Measurements from ENCODE around the gene ARIH2. TPM values are rescaled to one million over a fixed set of nuclear protein-coding genes. Genes with fewer than 3 reads are reported as not detected.

The ARIH2 gene
- total RNA-seq, 4 donors from 2014 or later: 92.2 to 143 (median 123) TPM

DNA sequence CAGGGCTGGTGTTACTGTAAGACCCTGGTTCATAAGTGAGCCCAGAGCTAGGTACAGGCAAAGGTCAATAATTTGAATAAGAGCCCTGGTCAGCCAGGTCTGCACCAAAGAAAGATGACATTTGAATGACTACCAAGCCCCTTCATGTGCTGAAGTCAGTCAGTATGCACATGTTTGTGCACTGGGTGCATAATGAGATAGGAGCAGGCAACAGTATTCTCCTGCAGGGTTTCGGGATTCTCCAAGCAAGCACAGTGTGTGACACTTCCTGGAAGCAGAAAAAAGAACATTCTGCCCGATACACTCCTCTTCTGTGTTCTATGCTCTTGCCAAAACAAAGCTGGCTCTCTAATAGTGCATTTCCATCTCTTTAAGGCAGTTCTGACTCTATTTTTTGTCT lies 116.0 kb downstream of the ARIH2 start:
- TF ChIP-seq POLR2A (IDR thresholded peaks at IDR 0.05): no peak
- TF ChIP-seq POLR2AphosphoS5 (IDR thresholded peaks at IDR 0.05): no peak
- no peak for TF ChIP-seq EP300 (IDR thresholded peaks at IDR 0.05)
- TF ChIP-seq, protein P1, sequence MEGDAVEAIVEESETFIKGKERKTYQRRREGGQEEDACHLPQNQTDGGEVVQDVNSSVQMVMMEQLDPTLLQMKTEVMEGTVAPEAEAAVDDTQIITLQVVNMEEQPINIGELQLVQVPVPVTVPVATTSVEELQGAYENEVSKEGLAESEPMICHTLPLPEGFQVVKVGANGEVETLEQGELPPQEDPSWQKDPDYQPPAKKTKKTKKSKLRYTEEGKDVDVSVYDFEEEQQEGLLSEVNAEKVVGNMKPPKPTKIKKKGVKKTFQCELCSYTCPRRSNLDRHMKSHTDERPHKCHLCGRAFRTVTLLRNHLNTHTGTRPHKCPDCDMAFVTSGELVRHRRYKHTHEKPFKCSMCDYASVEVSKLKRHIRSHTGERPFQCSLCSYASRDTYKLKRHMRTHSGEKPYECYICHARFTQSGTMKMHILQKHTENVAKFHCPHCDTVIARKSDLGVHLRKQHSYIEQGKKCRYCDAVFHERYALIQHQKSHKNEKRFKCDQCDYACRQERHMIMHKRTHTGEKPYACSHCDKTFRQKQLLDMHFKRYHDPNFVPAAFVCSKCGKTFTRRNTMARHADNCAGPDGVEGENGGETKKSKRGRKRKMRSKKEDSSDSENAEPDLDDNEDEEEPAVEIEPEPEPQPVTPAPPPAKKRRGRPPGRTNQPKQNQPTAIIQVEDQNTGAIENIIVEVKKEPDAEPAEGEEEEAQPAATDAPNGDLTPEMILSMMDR (IDR thresholded peaks at IDR 0.05): no peak
- ATAC-seq: no peak
- Histone ChIP-seq H3K9me3 (no peaks in the 10 kb centered on the region), H3K27ac (no peak overlapping the region), H3K4me1 (peaks cover 0 to 15% (median 0%) of the 10 kb centered on the region in 3 donors), H3K36me3 (peaks cover 3 to 95% of the 10 kb centered on the region in 2 donors), H3K4me3 (no peak overlapping the region), H3K27me3 (no peaks in the 10 kb centered on the region)
- WGBS, 2 donors (ENCODE audit: low coverage in 1 of 2): 81 to 94% methylated on average over 2 of the region's 2 CpGs

DNA sequence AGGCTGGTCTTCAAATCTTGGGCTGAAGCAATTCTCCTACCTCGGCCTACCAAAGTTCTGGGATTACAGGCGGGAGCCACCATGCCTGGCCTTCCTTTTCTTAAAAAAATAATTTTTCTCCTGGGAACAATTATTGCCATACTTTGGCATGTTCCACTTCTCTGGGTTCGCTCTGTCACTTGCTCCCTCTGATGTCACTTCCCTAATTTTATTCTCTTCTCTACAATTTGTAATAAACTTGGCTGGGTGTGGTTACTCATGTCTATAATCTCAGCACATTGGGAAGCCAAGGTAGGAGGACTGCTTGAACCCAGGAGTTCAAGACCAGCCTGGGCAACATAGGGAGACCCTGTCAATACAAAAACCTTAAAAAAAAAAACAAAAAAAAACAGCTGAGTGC lies 116.6 kb downstream of the ARIH2 start:
- Histone ChIP-seq H3K4me3 (no peak overlapping the region), H3K27me3 (no peaks in the 10 kb centered on the region), H3K4me1 (peaks cover 0 to 10% (median 0%) of the 10 kb centered on the region in 3 donors), H3K36me3 (peaks cover 3 to 98% of the 10 kb centered on the region in 2 donors), H3K27ac (no peak overlapping the region), H3K9me3 (no peaks in the 10 kb centered on the region)
- TF ChIP-seq, protein P1 (IDR thresholded peaks at IDR 0.05): no peak
- TF ChIP-seq EP300 (IDR thresholded peaks at IDR 0.05) (no peak), POLR2A (IDR thresholded peaks at IDR 0.05) (no peak), POLR2AphosphoS5 (IDR thresholded peaks at IDR 0.05) (no peak)
- ATAC-seq: no peak
- WGBS, 2 donors (ENCODE audit: low coverage in 1 of 2): 94 to 95% methylated on average over 3 of the region's 3 CpGs

Small RNA genes within 50 kb of the gene (small RNA-seq; reads per million reads assigned to genes)
- gene MIR191 (10,585 to 24,159 (median 17,679) reads per million in 4 donors), gene MIR425 (14.1 to 25.6 (median 22.9) reads per million in 4 donors)

Other genes starting within 250 kb of the ARIH2 start
- gene NCKIPSD, start 232.9 kb upstream of the ARIH2 start, total RNA-seq: 10 to 100 TPM; 19.0 to 32.5 (median 21.1) TPM
- gene IP6K2, start 201.6 kb upstream of the ARIH2 start, total RNA-seq: 10 to 100 TPM; 44.5 to 52.8 (median 48.1) TPM
- 10 to 100 TPM; 33.7 to 45.0 (median 44.0) TPM for gene PRKAR2A, start 71.0 kb upstream of the ARIH2 start, total RNA-seq
- 10 to 100 TPM; 19.0 to 47.0 (median 23.9) TPM for gene SLC25A20, start 20.0 kb upstream of the ARIH2 start, total RNA-seq
- 10 to 100 TPM; 29.1 to 38.9 (median 35.2) TPM for gene P4HTM, start 71.4 kb downstream of the ARIH2 start, total RNA-seq
- gene WDR6, start 88.5 kb downstream of the ARIH2 start, total RNA-seq: 100 to 1,000 TPM in 2 of 4 donors, 10 to 100 TPM in 2; 61.5 to 110 (median 99.0) TPM
- gene DALRD3, start 99.7 kb downstream of the ARIH2 start, total RNA-seq: 10 to 100 TPM; 11.8 to 29.0 (median 24.6) TPM
- gene NDUFAF3, start 103.3 kb downstream of the ARIH2 start, total RNA-seq: 100 to 1,000 TPM in 3 of 4 donors, 10 to 100 TPM in 1; 79.4 to 131 (median 105) TPM
- 100 to 1,000 TPM in 3 of 4 donors, 10 to 100 TPM in 1; 89.8 to 179 (median 118) TPM for gene IMPDH2, start 110.6 kb downstream of the ARIH2 start, total RNA-seq
- gene QRICH1, start 175.2 kb downstream of the ARIH2 start, total RNA-seq: 100 to 1,000 TPM in 1 of 4 donors, 10 to 100 TPM in 3; 66.2 to 171 (median 81.8) TPM
- gene QARS1, start 185.9 kb downstream of the ARIH2 start, total RNA-seq: 100 to 1,000 TPM; 148 to 205 (median 183) TPM
- gene USP19, start 202.0 kb downstream of the ARIH2 start, total RNA-seq: 100 to 1,000 TPM in 1 of 4 donors, 10 to 100 TPM in 3; 53.4 to 114 (median 76.4) TPM
- 100 to 1,000 TPM; 578 to 980 (median 645) TPM for gene LAMB2, start 214.2 kb downstream of the ARIH2 start, total RNA-seq
- gene CCDC71, start 247.5 kb downstream of the ARIH2 start, total RNA-seq: 10 to 100 TPM; 15.6 to 31.2 (median 25.3) TPM